Astrocyte (in vitro differentiated cells and primary cell): ENCODE results near the gene RBCK1.

ENCODE experiments used
- EZH2 ChIP-seq: IDR thresholded peaks from 2 replicates; pipeline ENCODE4 v1.6.1; 2012; ENCODE audit warnings: mild to moderate bottlenecking, low read length, inconsistent platforms; ENCODE audit not compliant: insufficient read depth
- TF ChIP-seq, protein P1 (sequence below): IDR thresholded peaks from 2 replicates; pipeline ENCODE4 v1.5.1; 2011; ENCODE audit warnings: low read depth, mild to moderate bottlenecking, inconsistent platforms, low read length, moderate library complexity; ENCODE audit not compliant: insufficient read depth

DNA sequence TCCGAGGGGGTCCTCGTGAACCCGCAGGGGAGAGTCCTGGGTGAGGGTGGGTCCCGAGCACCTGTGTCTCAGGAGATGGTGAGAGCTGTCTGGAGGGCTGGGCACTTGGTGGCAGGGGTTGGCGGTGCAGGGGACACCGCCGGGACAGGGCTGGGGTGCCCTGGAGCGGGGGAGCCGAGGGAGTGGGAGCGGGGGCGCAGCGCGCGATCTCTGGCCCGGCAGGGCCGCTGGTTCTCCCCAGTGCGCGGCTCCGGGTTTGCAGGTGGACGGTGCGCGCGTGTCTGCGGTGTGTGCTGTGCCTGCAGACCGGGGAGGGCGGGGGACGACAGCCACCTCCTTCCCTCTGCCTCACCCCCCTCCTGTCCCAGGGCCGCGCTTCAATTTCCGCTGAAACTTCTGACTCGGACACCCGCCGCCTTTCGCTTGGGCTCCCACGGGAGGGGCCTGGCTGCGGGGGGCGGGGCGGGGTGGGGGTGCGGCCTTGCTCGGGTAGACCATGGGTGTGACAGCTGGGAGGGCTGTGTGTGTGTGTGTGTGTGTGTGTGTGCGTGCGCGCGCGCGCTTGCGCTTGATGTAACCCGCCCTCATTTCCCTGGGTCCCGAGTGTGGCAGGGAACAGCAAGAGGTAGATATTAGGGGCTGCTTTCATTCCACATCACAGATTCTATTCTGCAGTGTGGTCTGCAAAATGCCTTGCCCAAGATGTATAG, 26.4 kb upstream of the RBCK1 start:
- TF ChIP-seq, protein P1, sequence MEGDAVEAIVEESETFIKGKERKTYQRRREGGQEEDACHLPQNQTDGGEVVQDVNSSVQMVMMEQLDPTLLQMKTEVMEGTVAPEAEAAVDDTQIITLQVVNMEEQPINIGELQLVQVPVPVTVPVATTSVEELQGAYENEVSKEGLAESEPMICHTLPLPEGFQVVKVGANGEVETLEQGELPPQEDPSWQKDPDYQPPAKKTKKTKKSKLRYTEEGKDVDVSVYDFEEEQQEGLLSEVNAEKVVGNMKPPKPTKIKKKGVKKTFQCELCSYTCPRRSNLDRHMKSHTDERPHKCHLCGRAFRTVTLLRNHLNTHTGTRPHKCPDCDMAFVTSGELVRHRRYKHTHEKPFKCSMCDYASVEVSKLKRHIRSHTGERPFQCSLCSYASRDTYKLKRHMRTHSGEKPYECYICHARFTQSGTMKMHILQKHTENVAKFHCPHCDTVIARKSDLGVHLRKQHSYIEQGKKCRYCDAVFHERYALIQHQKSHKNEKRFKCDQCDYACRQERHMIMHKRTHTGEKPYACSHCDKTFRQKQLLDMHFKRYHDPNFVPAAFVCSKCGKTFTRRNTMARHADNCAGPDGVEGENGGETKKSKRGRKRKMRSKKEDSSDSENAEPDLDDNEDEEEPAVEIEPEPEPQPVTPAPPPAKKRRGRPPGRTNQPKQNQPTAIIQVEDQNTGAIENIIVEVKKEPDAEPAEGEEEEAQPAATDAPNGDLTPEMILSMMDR: no peak
- TF ChIP-seq EZH2: no peak
